HepG2 (cell line): ENCODE data around the gene MTHFS. TPM values are rescaled to one million over a fixed set of nuclear protein-coding genes. Genes with fewer than 3 reads are reported as not detected.

Experiments
- E2F5 ChIP-seq: sonication (generic); formaldehyde crosslinking; conservative IDR thresholded peaks from 2 replicates; pipeline ENCODE4 v1.4.0; 2020; ENCODE audit warnings: missing genetic modification reagents
- FUBP1 ChIP-seq: sonication (generic); formaldehyde crosslinking; IDR thresholded peaks from 2 replicates; pipeline ENCODE4 v1.5.1; 2020; ENCODE audit warnings: missing genetic modification reagents, mild to moderate bottlenecking, borderline replicate concordance
- KMT2A ChIP-seq: sonication (generic); formaldehyde crosslinking; IDR thresholded peaks from 2 replicates; pipeline ENCODE4 v1.4.0; 2020; ENCODE audit warnings: missing genetic modification reagents
- MAFG ChIP-seq: sonication (generic); formaldehyde crosslinking; IDR thresholded peaks from 2 replicates; pipeline ENCODE4 v1.5.1; 2020; ENCODE audit warnings: mild to moderate bottlenecking, missing genetic modification reagents
- MXD4 ChIP-seq: IDR thresholded peaks from 2 replicates; pipeline ENCODE4 v1.6.1; 2016; ENCODE audit warnings: mild to moderate bottlenecking, missing biosample characterization, missing genetic modification reagents
- PRDM10 ChIP-seq: sonication (generic); formaldehyde crosslinking; IDR thresholded peaks from 2 replicates; pipeline ENCODE4 v1.4.0; 2020; ENCODE audit warnings: low read depth, missing genetic modification reagents
- SAFB2 ChIP-seq: sonication (generic); formaldehyde crosslinking; IDR thresholded peaks from 2 replicates; pipeline ENCODE4 v1.5.1; 2020; ENCODE audit warnings: missing genetic modification reagents, low read depth, mild to moderate bottlenecking, borderline replicate concordance
- SIX4 ChIP-seq: sonication (generic); formaldehyde crosslinking; IDR thresholded peaks from 2 replicates; pipeline ENCODE4 v1.4.0; 2020; ENCODE audit warnings: missing genetic modification reagents
- SMAD9 ChIP-seq: sonication (generic); formaldehyde crosslinking; IDR thresholded peaks from 2 replicates; pipeline ENCODE4 v1.5.1; 2020; ENCODE audit warnings: mild to moderate bottlenecking, missing genetic modification reagents
- TBP ChIP-seq: sonication (generic); formaldehyde crosslinking; IDR thresholded peaks from 2 replicates; pipeline ENCODE4 v1.5.0; 2020; ENCODE audit warnings: missing genetic modification reagents
- TMF1 ChIP-seq: sonication (generic); formaldehyde crosslinking; IDR thresholded peaks from 2 replicates; pipeline ENCODE4 v1.8.1; 2022; ENCODE audit warnings: low read depth, missing genetic modification reagents
- TSC22D2 ChIP-seq: sonication (generic); formaldehyde crosslinking; IDR thresholded peaks from 2 replicates; pipeline ENCODE4 v1.5.1; 2020; ENCODE audit warnings: missing genetic modification reagents, mild to moderate bottlenecking, borderline replicate concordance
- ZBTB14 ChIP-seq: sonication (generic); formaldehyde crosslinking; IDR thresholded peaks from 2 replicates; pipeline ENCODE4 v1.4.0; 2020; ENCODE audit warnings: missing genetic modification reagents
- ZBTB43 ChIP-seq: sonication (generic); formaldehyde crosslinking; conservative IDR thresholded peaks from 2 replicates; pipeline ENCODE4 v1.4.0; 2020; ENCODE audit warnings: missing genetic modification reagents
- ZNF136 ChIP-seq: sonication (generic); formaldehyde crosslinking; IDR thresholded peaks from 2 replicates; pipeline ENCODE4 v1.8.1; 2022; ENCODE audit warnings: low read depth, mild to moderate bottlenecking, moderate library complexity, missing genetic modification reagents
- ZNF446 ChIP-seq: sonication (generic); formaldehyde crosslinking; IDR thresholded peaks from 2 replicates; pipeline ENCODE4 v1.5.0; 2020; ENCODE audit warnings: mild to moderate bottlenecking, missing genetic modification reagents
- ZNF724P ChIP-seq: sonication (generic); formaldehyde crosslinking; IDR thresholded peaks from 2 replicates; pipeline ENCODE4 v1.8.0; 2022; ENCODE audit warnings: missing genetic modification reagents, borderline replicate concordance
- ZNF780A ChIP-seq: sonication (generic); formaldehyde crosslinking; IDR thresholded peaks from 2 replicates; pipeline ENCODE4 v1.8.0; 2022; ENCODE audit warnings: mild to moderate bottlenecking, missing genetic modification reagents, moderate library complexity
- ZNF816 ChIP-seq: sonication (generic); formaldehyde crosslinking; IDR thresholded peaks from 2 replicates; pipeline ENCODE4 v1.8.0; 2022; ENCODE audit warnings: missing genetic modification reagents, mild to moderate bottlenecking, borderline replicate concordance
- polyA plus RNA-seq, 8 experiments: library from polyadenylated mRNA; depleted of rRNA in 3 of 8; stranded (reverse) in 7 of 8; unstranded in 1 of 8; fragments of >200 nt; fragmentation: Illumina TruSeq in 4 of 8; extraction: Trizol in 4 of 8; gene quantifications; 2 replicates each; pipeline versions ENCODE4 v1.2.1 to v1.2.3, GENCODE V29; 2011 to 2016; ENCODE audit warnings: low read depth in 4 of 8, missing spikeins in 1 of 8, mixed read lengths in 1 of 8; ENCODE audit not compliant: insufficient read depth in 1 of 8
- total RNA-seq, 5 experiments: library from RNA; depleted of rRNA; stranded (reverse); fragments of >200 nt; fragmentation: Illumina TruSeq; extraction: Trizol; gene quantifications; 2 replicates each; pipeline ENCODE4 v1.2.3, GENCODE V29; 2016; ENCODE audit warnings: low read depth in 1 of 5

MTHFS gene
- total and polyA plus RNA-seq, 2 of the 13 experiments (the other 11 are each of a cell fraction or from before 2014, with no cell fraction given) = 37.0 to 49.7 TPM

- TF ChIP-seq ZBTB43 (CRISPR knock-in tag) (peak; percentile 91), MXD4 (CRISPR knock-in tag) (peak; percentile 95), TSC22D2 (CRISPR knock-in tag) (peak; percentile 66), ZNF780A (CRISPR knock-in tag) (0 out of 2 replicates have a peak, but pooled peaks have one; percentile 13), PRDM10 (CRISPR knock-in tag) (0 out of 2 replicates have a peak, but pooled peaks have one; percentile 38), ZNF446 (CRISPR knock-in tag) (peak; percentile 88; the same call in 1 of the 2 replicates), ZBTB14 (peak; percentile 95), FUBP1 (CRISPR knock-in tag) (no peak), ZNF136 (CRISPR knock-in tag) (peak; percentile 66; the same call in 1 of the 2 replicates), KMT2A (peak; percentile 55; the same call in 1 of the 2 replicates), MAFG (CRISPR knock-in tag) (no peak), SIX4 (CRISPR knock-in tag) (no peak), ZNF816 (CRISPR knock-in tag) (peak; percentile 82; the same call in 1 of the 2 replicates), TMF1 (CRISPR knock-in tag) (peak; percentile 62), TBP (no peak), ZNF724P (peak; percentile 41; the same call in 1 of the 2 replicates), SMAD9 (CRISPR knock-in tag) (no peak), SAFB2 (CRISPR knock-in tag) (peak; percentile 95), E2F5 (CRISPR knock-in tag) (peak; percentile 29)
Observed at GRCh38 chr15:79896634-79897379, at the start of gene MTHFS (continued).
